NCI-H69 (cell line): ENCODE results near the gene SLC2A6.
A peak's percentile ranks its signal among the peaks of the same experiment; 100 is the strongest.

ENCODE experiments used
- DNase-seq: peaks from one replicate; lab custom pipeline; 2025; lab: John Stamatoyannopoulos, UW

Gene SLC2A6

DNA sequence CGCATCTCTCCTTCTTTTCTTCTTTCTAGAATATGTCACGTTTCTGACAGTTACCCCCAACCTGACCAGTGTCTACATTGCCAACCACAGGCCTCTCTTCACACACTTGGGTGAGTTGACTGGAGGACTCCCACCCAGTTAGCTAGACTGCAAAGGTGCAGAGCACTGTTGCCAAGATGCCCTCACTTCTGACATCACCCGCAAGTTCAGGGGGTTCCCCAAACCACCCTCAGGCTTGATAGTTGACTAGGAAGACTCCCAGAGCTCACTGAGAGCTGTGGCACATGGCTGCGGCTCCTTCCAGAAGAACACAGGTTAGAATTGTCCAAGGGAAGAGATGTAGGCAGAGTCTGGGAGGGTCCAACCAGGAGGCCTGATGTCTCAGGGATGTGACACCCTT lies 39.6 kb downstream of the SLC2A6 start:
- no peak for DNase-seq

DNA sequence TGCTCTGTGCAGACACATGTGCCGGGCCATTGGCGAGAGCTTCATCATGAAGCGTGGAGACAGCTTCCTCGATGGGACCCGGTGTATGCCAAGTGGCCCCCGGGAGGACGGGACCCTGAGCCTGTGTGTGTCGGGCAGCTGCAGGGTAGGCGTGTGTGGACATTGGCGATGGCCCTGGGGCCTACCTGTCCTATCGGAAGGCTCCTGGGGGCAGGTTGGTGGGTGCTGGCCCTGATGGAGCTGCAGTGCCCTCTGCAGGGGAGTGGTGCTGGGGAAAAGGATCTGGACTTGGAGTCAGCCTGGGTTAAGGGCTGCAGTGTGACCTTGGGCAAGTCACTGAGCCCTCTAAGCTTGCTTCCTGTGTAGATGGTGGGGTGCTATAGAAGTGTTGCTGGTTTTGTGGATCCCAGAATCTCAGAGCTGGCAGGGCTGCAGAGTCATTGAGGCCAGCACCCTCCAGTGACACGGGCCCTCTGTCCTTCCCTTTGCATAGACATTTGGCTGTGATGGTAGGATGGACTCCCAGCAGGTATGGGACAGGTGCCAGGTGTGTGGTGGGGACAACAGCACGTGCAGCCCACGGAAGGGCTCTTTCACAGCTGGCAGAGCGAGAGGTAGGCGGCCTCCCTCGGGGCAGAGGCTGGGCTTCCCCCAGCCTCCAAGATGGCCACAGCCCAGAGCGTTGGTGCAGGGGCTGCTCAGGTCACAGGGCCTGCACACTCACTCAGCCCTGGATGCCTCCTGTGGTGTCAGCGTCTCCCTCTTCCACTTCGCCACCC lies 41.0 kb downstream of the SLC2A6 start:
- peak; percentile 39 for DNase-seq

- no peak for DNase-seq
Observed at GRCh38 chr9:133436681-133437080, 42.2 kb downstream of the SLC2A6 start.

GRCh38 chr9:133433351-133433843 lies 45.5 kb downstream of the SLC2A6 start:
- no peak for DNase-seq

GRCh38 chr9:133430244-133430643 lies 48.7 kb downstream of the SLC2A6 start:
- no peak for DNase-seq

DNA sequence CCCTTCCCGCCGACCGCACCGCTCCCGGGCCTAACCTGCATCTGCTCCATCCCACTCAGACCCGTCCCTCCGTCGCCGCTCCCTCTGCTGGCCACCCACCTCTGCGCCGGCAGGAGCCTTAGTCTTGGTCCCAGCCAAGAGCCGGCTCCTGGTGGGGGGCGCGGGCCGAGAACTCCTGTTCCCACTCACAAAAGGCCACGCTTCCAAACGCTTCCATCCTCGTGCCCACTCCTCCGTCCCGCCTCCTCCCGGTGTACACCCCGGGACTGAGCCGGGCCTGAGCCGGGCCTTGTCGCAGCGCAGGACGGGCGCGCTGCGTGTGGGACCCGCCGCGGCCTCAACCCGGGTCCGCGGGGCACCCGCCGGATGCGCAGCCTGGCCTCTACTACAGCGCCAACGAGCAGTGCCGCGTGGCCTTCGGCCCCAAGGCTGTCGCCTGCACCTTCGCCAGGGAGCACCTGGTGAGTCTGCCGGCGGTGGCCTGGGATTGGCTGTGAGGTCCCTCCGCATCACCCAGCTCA lies 49.2 kb downstream of the SLC2A6 start:
- peak; percentile 45 for DNase-seq

- DNase-seq: no peak
Observed at GRCh38 chr9:133429214-133429613, 49.7 kb downstream of the SLC2A6 start.

DNA sequence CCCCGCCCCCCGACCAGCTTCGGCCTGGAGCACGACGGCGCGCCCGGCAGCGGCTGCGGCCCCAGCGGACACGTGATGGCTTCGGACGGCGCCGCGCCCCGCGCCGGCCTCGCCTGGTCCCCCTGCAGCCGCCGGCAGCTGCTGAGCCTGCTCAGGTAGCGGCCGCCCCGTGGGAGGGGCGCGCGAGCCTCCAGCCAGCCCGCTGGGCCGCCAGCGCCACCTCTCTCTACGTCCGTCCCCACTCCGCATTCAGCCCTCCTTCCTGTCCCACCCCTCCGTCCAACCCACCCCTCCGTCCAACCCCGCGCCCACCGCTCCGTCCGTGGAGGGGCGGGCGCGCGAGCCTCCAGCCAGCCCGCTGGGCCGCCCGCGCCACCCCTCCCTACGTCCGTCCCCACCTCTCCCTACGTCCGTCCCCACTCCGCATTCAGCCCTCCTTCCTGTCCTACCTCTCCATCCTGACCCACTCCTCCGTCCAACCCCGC lies 50.2 kb downstream of the SLC2A6 start:
- peak; percentile 88 for DNase-seq

GRCh38 chr9:133427658-133428348 lies 51.1 kb downstream of the SLC2A6 start:
- no peak for DNase-seq

- no peak for DNase-seq
Observed at GRCh38 chr9:133426011-133426410, 52.9 kb downstream of the SLC2A6 start.

GRCh38 chr9:133425049-133425632 lies 53.8 kb downstream of the SLC2A6 start:
- no peak for DNase-seq

DNA sequence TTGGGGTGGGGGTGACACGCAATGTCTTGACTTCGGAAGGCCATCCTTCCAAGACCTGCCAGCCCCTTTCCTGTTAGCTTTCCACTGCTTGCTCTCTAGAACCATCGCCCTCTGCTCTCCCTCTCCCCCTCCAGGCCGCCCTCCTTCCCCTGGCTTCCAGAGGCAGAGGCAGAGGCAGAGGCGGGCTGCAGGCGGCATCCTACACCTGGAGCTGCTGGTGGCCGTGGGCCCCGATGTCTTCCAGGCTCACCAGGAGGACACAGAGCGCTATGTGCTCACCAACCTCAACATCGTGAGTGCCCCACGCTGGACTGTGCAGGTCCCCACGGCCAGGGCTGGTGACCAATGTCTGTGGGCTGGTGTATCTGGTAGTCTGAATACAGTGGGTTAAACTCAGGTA lies 54.7 kb downstream of the SLC2A6 start:
- no peak for DNase-seq

DNA sequence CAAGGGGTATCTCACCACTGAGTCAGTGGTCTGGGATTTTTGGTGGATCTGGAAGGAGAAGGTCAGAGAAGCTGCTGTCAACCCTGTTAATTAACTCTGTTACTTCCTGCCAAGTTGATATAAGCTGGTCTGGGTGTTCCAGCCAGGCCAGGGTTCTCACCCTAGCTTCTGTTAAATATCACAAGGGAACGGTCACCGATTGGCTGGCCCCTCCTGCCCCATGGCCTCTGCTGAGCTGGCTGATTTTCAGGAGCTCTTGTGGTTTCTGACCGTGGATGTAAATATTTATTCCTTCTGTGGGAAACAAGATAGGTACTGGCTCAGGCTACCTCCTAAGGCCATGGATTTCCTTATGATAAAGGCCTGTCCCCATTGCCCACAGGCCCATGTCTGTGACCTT lies 55.7 kb downstream of the SLC2A6 start:
- DNase-seq: no peak

DNA sequence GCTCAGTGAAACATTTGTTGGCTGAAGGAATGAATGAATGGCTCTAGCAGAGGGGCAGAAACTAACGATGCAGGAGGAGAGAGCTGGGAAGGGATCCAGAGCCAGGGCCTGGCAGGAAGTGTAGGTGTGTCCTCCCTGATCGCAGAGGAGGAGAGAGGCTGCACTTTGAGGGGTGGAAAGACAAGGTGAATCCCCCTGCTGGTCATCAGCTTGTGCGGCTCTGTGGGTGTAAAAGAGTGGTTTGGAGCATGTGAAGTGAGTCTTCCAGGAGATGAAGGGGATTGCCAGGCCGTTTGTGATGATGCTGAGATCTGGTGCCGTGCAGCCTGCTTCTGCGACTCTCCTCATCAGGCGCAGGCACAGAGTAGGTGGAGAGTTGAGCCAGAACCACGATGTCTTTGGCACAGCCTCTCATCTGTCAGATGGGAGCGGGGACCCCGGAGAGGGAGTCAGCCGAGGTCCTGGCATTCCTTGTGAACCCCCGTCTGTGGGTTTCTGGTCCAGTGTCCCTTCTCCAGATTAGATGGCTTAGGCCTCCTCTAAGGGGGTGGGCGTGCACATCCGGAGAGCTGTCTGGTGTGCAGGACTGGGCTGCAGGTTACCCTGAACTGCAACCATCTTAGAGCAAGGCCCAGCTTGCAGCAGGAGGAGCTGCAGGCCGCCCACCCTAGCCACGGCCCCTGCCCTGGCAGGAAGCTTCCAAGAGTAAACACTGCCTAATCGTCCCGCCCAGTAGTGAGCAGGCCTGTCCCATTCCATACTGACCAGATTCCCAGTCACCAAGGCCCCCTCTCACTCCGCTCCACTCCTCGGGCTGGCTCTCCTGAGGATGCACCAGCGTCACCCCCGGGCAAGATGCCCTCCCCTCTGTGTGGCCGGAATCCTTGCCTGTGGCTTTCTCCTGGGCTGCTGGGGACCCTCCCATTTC lies 57.0 kb downstream of the SLC2A6 start, which contains the start of gene ADAMTS13:
Gene ADAMTS13, plus strand, starts transcription at position 753 of the 928 bp plus-strand sequence. Its CDS starts 77 bp downstream, at position 830.
- DNase-seq: peak; percentile 45
